HG03108 (cell line): ENCODE results near the gene KIF17.
"Not testable (repeated sequence)": the region's sequence is repeated elsewhere in the genome, so short reads cannot be mapped to it uniquely, and the experiment has no call there.

Experiments
- ATAC-seq: cut with Tn5 transposase; IDR thresholded peaks from one replicate; pipeline ENCODE4 v1.9.1; 2021; ENCODE audit warnings: moderate library complexity; ENCODE audit not compliant: unreplicated experiment

Gene KIF17

DNA sequence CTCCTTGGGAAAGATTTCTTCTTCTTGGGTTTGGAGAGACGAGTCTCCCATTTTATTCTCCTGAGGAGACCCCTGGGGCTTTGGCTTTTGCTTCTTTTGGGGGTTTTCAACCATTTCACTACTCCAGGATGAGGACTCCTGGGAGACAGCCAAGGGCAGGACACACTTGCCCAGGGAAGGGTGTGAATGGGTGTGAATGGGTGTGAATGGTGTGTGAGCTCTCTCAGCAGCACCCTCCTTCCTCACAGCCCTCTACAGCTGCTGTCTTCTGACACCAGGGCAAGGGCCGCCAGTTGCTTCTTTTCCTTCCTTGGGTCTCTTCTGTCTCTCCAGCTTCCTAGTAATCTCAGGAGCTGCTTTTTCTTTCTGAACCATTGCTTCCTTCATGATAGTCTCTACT is 24.2 kb downstream of the KIF17 start:
- no peak for ATAC-seq

GRCh38 chr1:20691872-20692271 is 25.9 kb downstream of the KIF17 start:
- ATAC-seq, result no peak

- no peak for ATAC-seq
These were observed 28.2 kb downstream of the KIF17 start for GRCh38 chr1:20689645-20690056.

DNA sequence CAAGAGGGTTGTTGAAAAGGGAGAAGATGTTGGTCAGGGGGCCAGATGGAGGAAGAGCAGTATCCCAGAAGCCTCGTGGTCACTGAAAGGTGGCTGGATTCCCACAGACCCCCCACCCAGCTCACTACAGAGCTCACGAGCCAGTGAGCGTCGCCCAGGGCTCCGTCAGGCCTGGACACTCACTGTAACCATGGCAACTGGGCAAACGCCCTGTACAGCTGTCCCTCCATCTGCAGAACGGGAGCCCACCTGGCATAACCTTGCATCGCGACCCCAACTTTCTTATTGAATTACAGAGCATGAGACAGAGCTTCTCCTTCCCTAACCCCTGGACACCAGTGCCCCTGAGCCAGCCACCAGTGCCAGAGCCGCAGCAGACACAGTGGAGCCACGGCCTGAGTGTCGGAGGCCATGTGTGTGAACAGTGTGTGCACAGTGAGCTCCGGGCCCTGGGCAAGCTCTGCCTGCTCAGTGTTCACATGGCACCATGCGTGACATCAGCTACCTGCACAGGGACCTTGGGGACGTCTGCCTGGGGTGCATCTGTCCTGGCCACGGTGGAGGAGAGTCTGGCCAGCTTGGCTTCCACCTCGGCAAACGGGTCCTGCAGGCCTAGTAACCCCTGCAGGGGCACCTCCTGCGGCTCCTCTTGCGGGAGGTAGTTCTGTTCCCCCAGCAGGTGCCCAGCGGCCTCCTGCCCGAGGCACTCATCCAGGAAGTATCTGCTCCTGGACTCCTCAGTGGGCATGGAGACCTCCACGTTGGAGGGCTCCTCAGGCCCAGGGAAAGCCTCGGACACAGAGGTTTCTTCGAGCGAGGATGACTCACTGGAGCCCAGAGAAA is 30.7 kb downstream of the KIF17 start:
- ATAC-seq, result no peak

DNA sequence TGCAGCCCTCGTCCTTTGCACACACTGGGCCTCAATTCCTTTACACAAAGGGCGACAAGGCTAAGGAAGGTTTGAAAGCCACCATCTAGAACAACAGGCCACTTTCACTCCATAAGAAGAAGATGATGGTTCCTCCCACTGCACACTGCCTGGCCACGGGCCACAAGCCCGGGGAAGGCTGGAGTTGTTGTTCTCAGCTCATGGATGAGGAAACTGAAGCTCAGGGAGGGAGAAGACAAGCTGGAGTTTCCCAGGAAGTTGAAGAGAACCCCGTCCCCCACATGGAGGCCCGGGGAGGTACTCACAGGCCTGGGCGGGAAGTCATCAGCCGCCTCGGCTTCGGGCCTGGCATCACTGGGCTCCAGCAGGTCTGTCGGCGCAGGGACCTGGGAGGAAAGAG is 32.1 kb downstream of the KIF17 start:
- ATAC-seq, result no peak

DNA sequence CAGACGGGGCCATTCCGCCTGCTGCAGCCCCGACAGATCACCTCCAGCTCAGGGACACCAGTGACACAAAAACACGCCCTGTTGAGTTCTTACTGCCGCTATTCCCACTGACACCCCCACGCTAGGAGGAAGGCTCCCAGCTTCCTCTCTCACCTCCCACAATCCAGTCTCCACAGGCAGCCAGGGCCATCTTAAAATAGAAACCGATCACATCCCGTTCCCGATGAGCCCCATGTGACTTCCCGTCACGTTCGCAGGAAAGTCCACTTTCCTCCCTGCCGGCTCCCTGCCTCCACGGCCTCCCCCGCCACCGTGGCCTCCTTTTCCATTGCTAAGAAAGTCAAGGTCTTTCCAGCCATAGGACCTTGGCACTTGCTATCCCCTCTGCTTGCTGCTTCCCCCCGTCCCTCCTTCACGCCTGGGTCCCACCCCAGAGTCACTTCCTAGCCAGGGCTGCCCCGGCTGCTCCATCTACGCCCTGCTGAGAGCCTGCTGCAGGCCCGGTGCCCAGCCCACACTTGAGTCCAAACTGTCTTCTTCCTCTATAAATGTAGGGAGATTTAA is 32.6 kb downstream of the KIF17 start:
- no peak for ATAC-seq

DNA sequence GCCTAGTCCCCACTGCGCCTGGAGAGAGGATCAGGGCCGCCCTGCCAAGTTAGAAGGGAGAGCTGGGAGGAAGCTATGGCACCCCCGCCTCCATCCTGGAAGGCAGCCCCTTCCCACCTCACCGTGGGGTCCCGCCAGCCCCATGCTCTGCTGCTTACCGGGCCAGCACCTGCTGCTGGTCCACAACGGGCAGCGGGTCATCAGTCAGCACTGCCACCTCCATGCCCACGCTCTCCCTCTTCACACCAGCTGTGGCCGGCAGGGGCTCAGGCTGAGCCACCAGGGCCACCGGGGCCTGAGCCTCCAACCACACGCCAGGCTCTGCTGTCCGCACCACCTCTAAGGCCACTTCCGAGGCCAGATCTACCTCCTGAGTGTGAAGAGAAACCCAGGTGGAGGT is 33.2 kb downstream of the KIF17 start:
- ATAC-seq, result no peak

DNA sequence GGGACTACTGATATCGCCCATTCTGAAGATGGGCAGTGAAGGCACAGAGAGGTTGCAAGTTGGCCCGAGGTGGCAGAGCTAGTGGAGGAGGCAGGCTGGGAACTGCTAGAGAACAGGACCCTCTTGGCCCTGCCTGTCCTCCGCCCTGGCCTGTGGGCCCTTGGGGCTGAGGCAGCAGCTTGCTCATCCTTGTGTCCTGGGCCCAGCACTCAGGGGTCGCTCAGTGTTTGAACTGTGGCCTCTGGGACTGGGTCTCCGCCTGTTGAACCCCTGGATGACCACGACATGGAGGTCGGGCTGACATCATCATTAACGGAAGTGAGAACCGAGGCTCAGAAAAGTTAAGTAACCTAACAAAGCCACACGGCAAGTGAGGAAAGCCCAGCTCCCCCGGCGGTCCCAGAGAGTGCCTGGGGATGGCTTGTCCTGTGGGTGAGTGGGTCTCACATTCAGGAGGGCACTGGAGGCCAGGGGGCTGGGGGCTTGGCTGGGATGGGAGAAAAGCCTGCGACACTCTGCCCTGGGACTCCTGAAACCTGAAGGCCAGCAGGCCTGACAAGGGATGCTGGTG is 33.7 kb downstream of the KIF17 start:
- no peak for ATAC-seq

- ATAC-seq, result no peak
These were observed 34.2 kb downstream of the KIF17 start for GRCh38 chr1:20683614-20684013.

- ATAC-seq, result no peak
These were observed 35.1 kb downstream of the KIF17 start for GRCh38 chr1:20682571-20683236.

DNA sequence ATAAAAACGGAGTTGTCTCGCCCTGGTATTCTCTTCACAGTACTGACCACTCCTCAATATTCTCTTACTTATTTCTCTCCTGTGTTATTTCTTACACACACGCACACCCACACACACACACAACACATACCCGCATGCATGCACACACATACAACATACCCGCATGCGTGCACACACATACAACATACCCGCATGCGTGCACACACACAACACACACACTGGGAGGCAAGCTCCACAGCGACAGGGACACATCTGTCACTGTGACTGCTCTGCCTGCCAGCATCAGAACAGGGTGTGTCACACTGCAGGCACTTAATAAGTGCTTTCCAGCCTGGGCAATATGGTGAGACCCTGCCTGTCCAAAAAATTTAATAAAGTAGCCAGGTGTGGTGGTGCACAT is 35.8 kb downstream of the KIF17 start:
- ATAC-seq, result no peak

GRCh38 chr1:20680269-20680668 is 37.5 kb downstream of the KIF17 start:
- ATAC-seq, result no peak

- no peak for ATAC-seq
These were observed 39.2 kb downstream of the KIF17 start for GRCh38 chr1:20678599-20678998.

DNA sequence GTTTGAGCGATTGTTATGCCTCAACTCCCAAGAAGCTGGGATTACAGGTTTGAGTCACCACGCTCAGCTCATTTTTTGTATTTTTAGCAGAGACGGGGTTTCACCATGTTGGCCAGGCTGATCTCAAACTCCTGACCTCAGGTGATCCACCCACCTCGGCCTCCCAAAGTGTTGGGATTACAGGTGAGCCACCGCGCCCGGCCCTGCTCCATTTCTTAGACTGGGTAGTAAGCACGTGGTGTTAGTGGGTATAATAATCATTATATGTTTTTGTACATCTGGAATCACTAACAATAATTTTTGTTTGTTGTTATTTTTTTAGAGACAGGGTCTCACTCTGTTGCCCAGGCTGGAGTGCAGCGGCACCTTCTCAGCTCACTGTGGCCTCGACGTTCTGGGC is 44.2 kb downstream of the KIF17 start:
- not testable (repeated sequence) for ATAC-seq

GRCh38 chr1:20672265-20672632 is 45.6 kb downstream of the KIF17 start:
- no peak for ATAC-seq

DNA sequence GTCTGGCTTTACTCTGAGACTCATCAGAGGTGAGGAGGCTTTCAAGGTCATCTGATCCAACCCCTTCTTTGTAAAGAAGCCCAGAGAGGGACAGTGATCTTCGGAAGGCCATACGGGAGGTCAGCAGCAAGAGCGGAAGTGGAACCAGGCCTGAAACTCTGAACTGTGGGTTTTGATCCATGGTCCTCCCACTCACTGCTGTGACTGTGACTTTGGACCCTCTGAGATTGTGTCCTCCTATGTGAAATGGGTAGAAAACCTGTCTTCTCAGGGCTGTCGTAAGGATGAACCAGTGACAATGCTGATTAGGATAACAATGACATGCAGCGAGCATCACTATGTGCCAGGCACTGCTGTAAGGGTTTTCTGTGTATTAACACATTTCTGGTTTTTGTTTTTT is 46.9 kb downstream of the KIF17 start:
- ATAC-seq, result no peak

GRCh38 chr1:20668581-20668980 is 49.2 kb downstream of the KIF17 start:
- ATAC-seq, result no peak

GRCh38 chr1:20666804-20667203 is 51.0 kb downstream of the KIF17 start:
- ATAC-seq, result no peak

- ATAC-seq, result no peak
These were observed 51.7 kb downstream of the KIF17 start for GRCh38 chr1:20666146-20666545.

DNA sequence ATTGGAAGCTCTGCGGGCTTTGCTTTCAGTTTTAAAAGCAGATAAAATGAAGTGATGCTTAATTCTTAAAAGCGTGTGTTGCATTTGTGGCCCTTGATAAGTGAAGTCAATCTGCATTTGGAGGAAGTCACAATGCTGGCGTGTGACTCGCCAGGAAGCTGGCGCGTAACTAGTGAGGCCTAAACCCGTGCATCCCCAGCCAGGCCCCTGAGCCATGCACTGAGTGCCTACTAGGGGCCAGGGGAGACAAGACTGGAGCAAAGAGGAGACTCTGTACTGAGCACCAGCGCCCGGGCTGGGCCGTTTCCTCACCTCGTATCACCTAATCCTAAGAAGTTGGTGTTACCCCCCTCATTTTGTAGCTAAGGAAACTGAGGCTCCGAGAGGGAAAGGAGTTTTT is 52.1 kb downstream of the KIF17 start:
- no peak for ATAC-seq

DNA sequence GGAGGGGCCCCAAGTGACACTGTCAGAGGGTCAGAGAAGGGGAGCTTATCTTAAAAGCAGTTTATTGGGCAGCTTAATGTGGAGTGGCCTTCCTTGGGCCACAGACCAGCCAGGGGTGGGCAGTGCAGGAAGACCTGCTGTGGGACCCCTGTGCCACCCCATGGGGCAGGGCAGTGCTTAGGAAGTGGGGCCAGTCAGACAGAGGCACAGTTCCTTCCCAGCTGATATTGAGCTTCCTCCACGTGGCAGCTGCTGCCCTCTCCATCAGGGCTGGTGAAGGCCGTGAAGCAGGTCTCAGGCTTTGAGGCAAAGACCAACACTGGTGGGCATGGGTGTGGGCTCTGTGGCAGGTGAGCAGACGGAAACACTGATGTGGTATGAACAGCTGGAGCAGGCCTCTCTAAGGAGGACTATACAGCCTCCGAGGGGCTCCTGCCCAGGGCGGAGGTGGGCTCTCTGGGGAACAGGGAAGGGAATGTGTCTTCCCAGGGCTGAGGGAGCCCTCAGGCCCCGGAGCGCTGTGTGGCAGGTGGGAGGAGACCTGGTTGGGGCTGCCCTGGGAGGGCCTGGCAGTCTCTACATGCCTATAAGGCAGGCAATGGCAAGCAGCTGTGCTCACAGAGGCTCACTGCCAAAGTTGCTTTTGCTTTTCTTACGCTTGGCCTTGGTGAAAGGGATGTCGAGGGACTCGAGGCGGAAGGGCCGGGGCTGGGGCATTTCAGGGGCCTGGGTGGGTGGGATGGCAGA is 53.7 kb downstream of the KIF17 start:
- ATAC-seq, result no peak
